ENCODE measurements around the gene MARCKSL1.
"Not testable (repeated sequence)": the region's sequence is repeated elsewhere in the genome, so short reads cannot be mapped to it uniquely, and the experiment has no call there.

MARCKSL1 gene

GRCh38 chr1:32284777-32285176 is 51.3 kb downstream of the MARCKSL1 start:
- not testable (repeated sequence) for DNase-seq

All from fibroblast of skin of back (primary cell).